ACC112 (cell line): ENCODE measurements around the gene MTHFSD.

Experiments used
- H2AFZ ChIP-seq: fragments of 200-600 bp; sonication (generic); one replicate; pipeline ENCODE4 v1.6.0; 2017; ENCODE audit warnings: antibody characterized with exemption, low read length; ENCODE audit not compliant: unreplicated experiment
- H3K27ac ChIP-seq: fragments of 200-600 bp; sonication (generic); 2 replicates; pipeline ENCODE4 v1.5.1; 2014; ENCODE audit warnings: low read depth, mild to moderate bottlenecking, antibody characterized with exemption, low read length, moderate library complexity
- H3K27me3 ChIP-seq: fragments of 200-600 bp; sonication (generic); 2 replicates; pipeline ENCODE4 v1.6.1; 2014; ENCODE audit warnings: mild to moderate bottlenecking, antibody characterized with exemption, low read length, moderate library complexity, mixed read lengths; ENCODE audit not compliant: insufficient read depth
- H3K36me3 ChIP-seq: fragments of 200-600 bp; sonication (generic); 2 replicates; pipeline ENCODE4 v1.6.1; 2016; ENCODE audit warnings: mild to moderate bottlenecking, antibody characterized with exemption, low read length, moderate library complexity, mixed read lengths; ENCODE audit not compliant: insufficient read depth
- H3K4me1 ChIP-seq: fragments of 200-600 bp; sonication (generic); one replicate; pipeline ENCODE4 v1.6.1; 2016; ENCODE audit warnings: low read length, mixed read lengths; ENCODE audit not compliant: insufficient read depth, unreplicated experiment, control insufficient read depth
- H3K4me3 ChIP-seq: fragments of 200-600 bp; sonication (generic); 2 replicates; pipeline ENCODE4 v1.5.1; 2014; ENCODE audit warnings: mild to moderate bottlenecking, low read depth, low read length
- H3K79me2 ChIP-seq: fragments of 200-600 bp; sonication (generic); one replicate; pipeline ENCODE4 v1.6.0; 2016; ENCODE audit warnings: low read length; ENCODE audit not compliant: control insufficient read depth, unreplicated experiment, insufficient read depth

The MTHFSD gene

GRCh38 chr16:86490859-86491639, 64.0 kb downstream of the MTHFSD start:
- H3K27me3 ChIP-seq, result peaks cover 99% of the 10 kb centered on the region
- H3K4me1 ChIP-seq, result no peaks in the 10 kb centered on the region
- no peak overlapping the region for H3K4me3 ChIP-seq
- H3K36me3 ChIP-seq, result no peaks in the 10 kb centered on the region
- no peak overlapping the region for H2AFZ ChIP-seq
- H3K79me2 ChIP-seq, result no peaks in the 10 kb centered on the region
- H3K27ac ChIP-seq, result no peak overlapping the region

GRCh38 chr16:86485746-86486145, 69.3 kb downstream of the MTHFSD start:
- peaks cover 96% of the 10 kb centered on the region for H3K27me3 ChIP-seq
- no peak overlapping the region for H3K4me3 ChIP-seq
- no peak overlapping the region for H2AFZ ChIP-seq
- no peaks in the 10 kb centered on the region for H3K36me3 ChIP-seq
- no peaks in the 10 kb centered on the region for H3K79me2 ChIP-seq
- H3K27ac ChIP-seq, result no peak overlapping the region
- H3K4me1 ChIP-seq, result no peaks in the 10 kb centered on the region

- H3K4me1 ChIP-seq, result no peaks in the 10 kb centered on the region
- peaks cover 95% of the 10 kb centered on the region for H3K27me3 ChIP-seq
- no peaks in the 10 kb centered on the region for H3K36me3 ChIP-seq
- no peaks in the 10 kb centered on the region for H3K79me2 ChIP-seq
- H3K27ac ChIP-seq, result no peak overlapping the region
- H2AFZ ChIP-seq, result no peak overlapping the region
- no peak overlapping the region for H3K4me3 ChIP-seq
Observed at GRCh38 chr16:86484240-86484639, 70.8 kb downstream of the MTHFSD start.

- Histone ChIP-seq H2AFZ (no peak overlapping the region), H3K4me3 (no peak overlapping the region), H3K27me3 (peaks cover 94% of the 10 kb centered on the region), H3K27ac (no peak overlapping the region), H3K79me2 (no peaks in the 10 kb centered on the region), H3K4me1 (no peaks in the 10 kb centered on the region), H3K36me3 (no peaks in the 10 kb centered on the region)
Observed at GRCh38 chr16:86481607-86482006, 73.4 kb downstream of the MTHFSD start.

GRCh38 chr16:86480444-86480843, 74.6 kb downstream of the MTHFSD start:
- no peak overlapping the region for H2AFZ ChIP-seq
- H3K4me1 ChIP-seq, result no peaks in the 10 kb centered on the region
- no peak overlapping the region for H3K4me3 ChIP-seq
- no peaks in the 10 kb centered on the region for H3K36me3 ChIP-seq
- H3K27me3 ChIP-seq, result peaks cover 94% of the 10 kb centered on the region
- H3K27ac ChIP-seq, result no peak overlapping the region
- H3K79me2 ChIP-seq, result no peaks in the 10 kb centered on the region
